WTC11 (cell line): Measurements from ENCODE around the gene SLC24A1. TPM values are rescaled to one million over a fixed set of nuclear protein-coding genes. Genes with fewer than 3 reads are reported as not detected.

Experiments used
- ATAC-seq: fragments of 200-7000 bp; cut with Tn5 transposase; 2 replicates; pipeline ENCODE4 v1.10.0; 2021; ENCODE audit warnings: mild to moderate bottlenecking, moderate library complexity
- CTCF ChIA-PET: fragments of 300-600 bp; sonication (Branson Sonifier 250); formaldehyde crosslinking; loops from one replicate; lab custom pipeline; 2021; ENCODE audit warnings: antibody characterized with exemption; lab: Charles Lee
- POLR2A ChIA-PET: fragments of 350-600 bp; sonication (Branson Sonifier 250); formaldehyde crosslinking; loops from one replicate; lab custom pipeline; 2021; ENCODE audit warnings: antibody characterized with exemption; lab: Charles Lee
- DNase-seq: peaks from one replicate; pipeline ENCODE4 v3.0.0; 2021; ENCODE audit warnings: low spot score
- H3K27ac Mint-ChIP-seq: 2 replicates; pipeline ENCODE4 v1.8.0; 2021; ENCODE audit warnings: mixed read lengths
- H3K27me3 Mint-ChIP-seq: 2 replicates; pipeline ENCODE4 v1.8.0; 2021; ENCODE audit warnings: low read depth, mild to moderate bottlenecking, moderate library complexity, mixed read lengths
- H3K36me3 Mint-ChIP-seq: 2 replicates; pipeline ENCODE4 v1.8.0; 2021; ENCODE audit warnings: mixed read lengths
- H3K4me1 Mint-ChIP-seq: 2 replicates; pipeline ENCODE4 v1.8.0; 2022; ENCODE audit warnings: mixed read lengths
- H3K4me3 Mint-ChIP-seq: 2 replicates; pipeline ENCODE4 v1.8.0; 2021; ENCODE audit warnings: mild to moderate bottlenecking, moderate library complexity, mixed read lengths
- H3K9me3 Mint-ChIP-seq: 2 replicates; pipeline ENCODE4 v1.8.0; 2021; ENCODE audit warnings: mixed read lengths
- GABPB1 ChIP-seq: sonication (generic); formaldehyde crosslinking; IDR thresholded peaks from 2 replicates; pipeline ENCODE4 v1.8.1; 2023; ENCODE audit warnings: mild to moderate bottlenecking, missing genetic modification reagents
- JAZF1 ChIP-seq: fragments of 250-450 bp; sonication (Bioruptor Pico); IDR thresholded peaks from 2 replicates; pipeline ENCODE4 v1.9.0; 2021; ENCODE audit warnings: moderate library complexity, mild to moderate bottlenecking, inconsistent platforms
- KAT7 ChIP-seq: sonication (generic); formaldehyde crosslinking; IDR thresholded peaks from 2 replicates; pipeline ENCODE4 v1.8.1; 2023; ENCODE audit warnings: missing genetic modification reagents, mild to moderate bottlenecking, borderline replicate concordance
- MXD4 ChIP-seq: fragments of 250-450 bp; sonication (Bioruptor Pico); IDR thresholded peaks from 2 replicates; pipeline ENCODE4 v1.8.0; 2021; ENCODE audit warnings: mild to moderate bottlenecking, moderate library complexity, borderline replicate concordance
- NR1H2 ChIP-seq: sonication (generic); formaldehyde crosslinking; IDR thresholded peaks from 2 replicates; pipeline ENCODE4 v1.9.0; 2021; ENCODE audit warnings: mild to moderate bottlenecking, moderate library complexity, missing genetic modification reagents
- OVOL2 ChIP-seq: fragments of 250-450 bp; sonication (Bioruptor Pico); IDR thresholded peaks from 2 replicates; pipeline ENCODE4 v1.9.0; 2021; ENCODE audit warnings: mild to moderate bottlenecking, borderline replicate concordance
- PRRX2 ChIP-seq: fragments of 250-450 bp; sonication (Bioruptor Pico); IDR thresholded peaks from 2 replicates; pipeline ENCODE4 v1.8.0; 2021; ENCODE audit warnings: mild to moderate bottlenecking
- RELA ChIP-seq: sonication (generic); formaldehyde crosslinking; IDR thresholded peaks from 2 replicates; pipeline ENCODE4 v1.8.1; 2022; ENCODE audit warnings: missing genetic modification reagents, mild to moderate bottlenecking, borderline replicate concordance
- SMAD3 ChIP-seq: sonication (generic); formaldehyde crosslinking; IDR thresholded peaks from 2 replicates; pipeline ENCODE4 v1.8.0; 2022; ENCODE audit warnings: missing genetic modification reagents, mild to moderate bottlenecking, borderline replicate concordance
- ZNF263 ChIP-seq: sonication (generic); formaldehyde crosslinking; IDR thresholded peaks from 2 replicates; pipeline ENCODE4 v1.8.1; 2022; ENCODE audit warnings: low read depth, mild to moderate bottlenecking, moderate library complexity, missing genetic modification reagents
- ZNF416 ChIP-seq: fragments of 250-450 bp; sonication (Bioruptor Pico); IDR thresholded peaks from 2 replicates; pipeline ENCODE4 v1.9.0; 2021; ENCODE audit warnings: mild to moderate bottlenecking, inconsistent platforms
- total RNA-seq: library from RNA; stranded (reverse); gene quantifications from 3 replicates; pipeline ENCODE4 v1.2.3, GENCODE V29; 2021
- TF ChIP-seq, protein P1 (sequence below): sonication (generic); formaldehyde crosslinking; IDR thresholded peaks from 2 replicates; pipeline ENCODE4 v1.8.1; 2023; ENCODE audit warnings: mild to moderate bottlenecking, missing genetic modification reagents
- TF ChIP-seq, protein P2 (sequence below): fragments of 250-450 bp; sonication (Bioruptor Pico); IDR thresholded peaks from 2 replicates; pipeline ENCODE4 v1.9.0; 2021; ENCODE audit warnings: mild to moderate bottlenecking
- TF ChIP-seq, protein P3 (sequence below): fragments of 250-450 bp; sonication (Bioruptor Pico); IDR thresholded peaks from 2 replicates; pipeline ENCODE4 v1.9.0; 2021; ENCODE audit warnings: mild to moderate bottlenecking, borderline replicate concordance
- TF ChIP-seq, protein P4 (sequence below): fragments of 250-450 bp; sonication (Bioruptor Pico); IDR thresholded peaks from 2 replicates; pipeline ENCODE4 v1.9.0; 2021; ENCODE audit warnings: moderate library complexity, mild to moderate bottlenecking, inconsistent platforms, borderline replicate concordance
- TF ChIP-seq, protein P5 (sequence below): fragments of 250-450 bp; sonication (Bioruptor Pico); conservative IDR thresholded peaks from 2 replicates; pipeline ENCODE4 v1.9.0; 2021; ENCODE audit warnings: mild to moderate bottlenecking

SLC24A1 gene
- total RNA-seq, 1 experiment from 2014 or later: 7.0 TPM

DNA sequence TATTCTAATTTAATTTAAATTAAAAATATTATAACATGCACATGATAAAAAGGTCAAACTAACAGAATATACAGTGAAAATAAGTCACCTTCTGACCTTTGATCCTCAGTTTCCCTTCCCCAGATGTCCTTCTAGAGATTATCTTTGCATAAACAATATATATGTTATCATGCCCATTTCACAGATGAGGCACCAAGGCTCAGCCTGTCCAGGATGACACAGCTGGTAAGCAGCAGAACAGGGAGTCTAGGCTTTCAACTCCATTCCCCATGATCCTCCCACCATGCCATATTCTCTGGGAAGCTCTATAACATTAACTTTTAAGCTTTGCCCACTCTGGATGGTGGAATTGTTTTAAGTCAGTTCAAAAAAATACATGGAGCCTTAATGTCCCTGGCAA is 1.4 kb downstream of the SLC24A1 start (continued):
- TF ChIP-seq, protein P1, sequence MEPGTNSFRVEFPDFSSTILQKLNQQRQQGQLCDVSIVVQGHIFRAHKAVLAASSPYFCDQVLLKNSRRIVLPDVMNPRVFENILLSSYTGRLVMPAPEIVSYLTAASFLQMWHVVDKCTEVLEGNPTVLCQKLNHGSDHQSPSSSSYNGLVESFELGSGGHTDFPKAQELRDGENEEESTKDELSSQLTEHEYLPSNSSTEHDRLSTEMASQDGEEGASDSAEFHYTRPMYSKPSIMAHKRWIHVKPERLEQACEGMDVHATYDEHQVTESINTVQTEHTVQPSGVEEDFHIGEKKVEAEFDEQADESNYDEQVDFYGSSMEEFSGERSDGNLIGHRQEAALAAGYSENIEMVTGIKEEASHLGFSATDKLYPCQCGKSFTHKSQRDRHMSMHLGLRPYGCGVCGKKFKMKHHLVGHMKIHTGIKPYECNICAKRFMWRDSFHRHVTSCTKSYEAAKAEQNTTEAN (CRISPR knock-in tag): no peak
- TF ChIP-seq MXD4 (CRISPR knock-in tag): no peak
- TF ChIP-seq OVOL2 (CRISPR knock-in tag): no peak
- no peak for TF ChIP-seq NR1H2 (CRISPR knock-in tag)
- no peak for TF ChIP-seq GABPB1 (CRISPR knock-in tag)
- TF ChIP-seq KAT7: no peak
- no peak for TF ChIP-seq ZNF263
- TF ChIP-seq, protein P2, sequence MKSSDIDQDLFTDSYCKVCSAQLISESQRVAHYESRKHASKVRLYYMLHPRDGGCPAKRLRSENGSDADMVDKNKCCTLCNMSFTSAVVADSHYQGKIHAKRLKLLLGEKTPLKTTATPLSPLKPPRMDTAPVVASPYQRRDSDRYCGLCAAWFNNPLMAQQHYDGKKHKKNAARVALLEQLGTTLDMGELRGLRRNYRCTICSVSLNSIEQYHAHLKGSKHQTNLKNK (CRISPR knock-in tag): no peak
- TF ChIP-seq, all 79 proteins: peak for 0

DNA sequence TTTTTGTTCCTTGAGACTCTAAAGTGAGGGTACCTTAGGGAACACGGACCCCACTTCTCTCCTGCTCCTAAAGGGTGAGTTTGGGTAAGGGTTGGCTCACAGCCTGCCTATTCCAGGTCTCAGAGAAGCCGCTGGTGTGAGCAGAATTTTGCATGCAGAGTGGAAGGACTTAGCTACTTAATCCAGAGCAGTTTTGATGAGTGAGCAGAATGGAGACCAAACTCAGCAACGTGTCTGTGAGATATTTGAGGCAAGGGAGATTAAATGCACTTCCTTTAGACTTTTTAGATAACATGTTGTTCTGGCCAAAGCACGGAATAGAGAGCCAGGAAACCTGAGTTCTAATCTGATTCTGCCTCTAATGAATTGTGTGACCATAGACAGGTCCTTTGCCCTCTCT is 5.1 kb downstream of the SLC24A1 start:
- Mint-ChIP-seq H3K27me3 (no peaks in the 10 kb centered on the region), H3K4me1 (peaks cover 4% of the 10 kb centered on the region; the same call in 1 of the 2 replicates), H3K27ac (no peak overlapping the region; the same call in 1 of the 2 replicates), H3K9me3 (no peaks in the 10 kb centered on the region)
- no peak for ATAC-seq
- TF ChIP-seq ZNF416 (CRISPR knock-in tag): no peak
- TF ChIP-seq, protein P3, sequence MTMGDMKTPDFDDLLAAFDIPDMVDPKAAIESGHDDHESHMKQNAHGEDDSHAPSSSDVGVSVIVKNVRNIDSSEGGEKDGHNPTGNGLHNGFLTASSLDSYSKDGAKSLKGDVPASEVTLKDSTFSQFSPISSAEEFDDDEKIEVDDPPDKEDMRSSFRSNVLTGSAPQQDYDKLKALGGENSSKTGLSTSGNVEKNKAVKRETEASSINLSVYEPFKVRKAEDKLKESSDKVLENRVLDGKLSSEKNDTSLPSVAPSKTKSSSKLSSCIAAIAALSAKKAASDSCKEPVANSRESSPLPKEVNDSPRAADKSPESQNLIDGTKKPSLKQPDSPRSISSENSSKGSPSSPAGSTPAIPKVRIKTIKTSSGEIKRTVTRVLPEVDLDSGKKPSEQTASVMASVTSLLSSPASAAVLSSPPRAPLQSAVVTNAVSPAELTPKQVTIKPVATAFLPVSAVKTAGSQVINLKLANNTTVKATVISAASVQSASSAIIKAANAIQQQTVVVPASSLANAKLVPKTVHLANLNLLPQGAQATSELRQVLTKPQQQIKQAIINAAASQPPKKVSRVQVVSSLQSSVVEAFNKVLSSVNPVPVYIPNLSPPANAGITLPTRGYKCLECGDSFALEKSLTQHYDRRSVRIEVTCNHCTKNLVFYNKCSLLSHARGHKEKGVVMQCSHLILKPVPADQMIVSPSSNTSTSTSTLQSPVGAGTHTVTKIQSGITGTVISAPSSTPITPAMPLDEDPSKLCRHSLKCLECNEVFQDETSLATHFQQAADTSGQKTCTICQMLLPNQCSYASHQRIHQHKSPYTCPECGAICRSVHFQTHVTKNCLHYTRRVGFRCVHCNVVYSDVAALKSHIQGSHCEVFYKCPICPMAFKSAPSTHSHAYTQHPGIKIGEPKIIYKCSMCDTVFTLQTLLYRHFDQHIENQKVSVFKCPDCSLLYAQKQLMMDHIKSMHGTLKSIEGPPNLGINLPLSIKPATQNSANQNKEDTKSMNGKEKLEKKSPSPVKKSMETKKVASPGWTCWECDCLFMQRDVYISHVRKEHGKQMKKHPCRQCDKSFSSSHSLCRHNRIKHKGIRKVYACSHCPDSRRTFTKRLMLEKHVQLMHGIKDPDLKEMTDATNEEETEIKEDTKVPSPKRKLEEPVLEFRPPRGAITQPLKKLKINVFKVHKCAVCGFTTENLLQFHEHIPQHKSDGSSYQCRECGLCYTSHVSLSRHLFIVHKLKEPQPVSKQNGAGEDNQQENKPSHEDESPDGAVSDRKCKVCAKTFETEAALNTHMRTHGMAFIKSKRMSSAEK (CRISPR knock-in tag): no peak
- TF ChIP-seq, protein P2 (CRISPR knock-in tag): no peak
- no peak for TF ChIP-seq PRRX2 (CRISPR knock-in tag)
- TF ChIP-seq SMAD3: no peak
- TF ChIP-seq, protein P4, sequence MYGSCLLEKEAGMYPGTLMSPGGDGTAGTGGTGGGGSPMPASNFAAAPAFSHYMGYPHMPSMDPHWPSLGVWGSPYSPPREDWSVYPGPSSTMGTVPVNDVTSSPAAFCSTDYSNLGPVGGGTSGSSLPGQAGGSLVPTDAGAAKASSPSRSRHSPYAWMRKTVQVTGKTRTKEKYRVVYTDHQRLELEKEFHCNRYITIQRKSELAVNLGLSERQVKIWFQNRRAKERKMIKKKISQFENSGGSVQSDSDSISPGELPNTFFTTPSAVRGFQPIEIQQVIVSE (CRISPR knock-in tag): no peak
- TF ChIP-seq JAZF1 (CRISPR knock-in tag): no peak
- TF ChIP-seq, all 79 proteins: peak for 0
- ChIA-PET CTCF (no interaction called here), POLR2A (no interaction called here)
- no peak overlapping the region for H3K4me3 Mint-ChIP-seq
- H3K36me3 Mint-ChIP-seq: no peaks in the 10 kb centered on the region
- no peak for DNase-seq

DNA sequence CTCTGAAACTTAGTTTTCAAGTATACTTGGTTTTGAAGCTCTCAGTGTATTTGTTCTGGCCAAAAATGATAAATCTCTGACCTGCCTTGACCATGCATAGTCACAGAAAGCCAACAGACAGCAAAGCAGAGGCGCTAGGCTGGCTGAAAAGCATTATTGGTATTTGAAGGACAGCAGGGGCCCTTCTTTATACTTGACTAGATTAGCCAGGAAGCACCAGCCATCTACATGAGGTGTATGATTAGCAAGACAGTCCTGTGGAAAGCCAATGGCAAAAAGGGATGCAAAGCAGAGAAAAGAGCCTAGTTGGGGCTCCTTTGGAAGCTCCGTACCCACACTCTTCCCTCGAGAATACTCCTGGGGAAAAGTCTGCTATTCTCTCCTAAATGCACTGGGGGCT is 7.8 kb downstream of the SLC24A1 start:
- no peak overlapping the region for H3K4me3 Mint-ChIP-seq
- H3K4me1 Mint-ChIP-seq: peaks cover 9% of the 10 kb centered on the region; the same call in 1 of the 2 replicates
- POLR2A ChIA-PET: interaction anchor here (1.5 kb wide), 1 partner anchor 203 kb away, joined by 4 read pairs; no protein-coding TSS in a partner anchor
- no peak overlapping the region for H3K27ac Mint-ChIP-seq
- no peaks in the 10 kb centered on the region for H3K36me3 Mint-ChIP-seq
- no peak for DNase-seq
- H3K27me3 Mint-ChIP-seq: no peaks in the 10 kb centered on the region
- ATAC-seq: peak; percentile 62
- no peaks in the 10 kb centered on the region for H3K9me3 Mint-ChIP-seq
- TF ChIP-seq, protein P5, sequence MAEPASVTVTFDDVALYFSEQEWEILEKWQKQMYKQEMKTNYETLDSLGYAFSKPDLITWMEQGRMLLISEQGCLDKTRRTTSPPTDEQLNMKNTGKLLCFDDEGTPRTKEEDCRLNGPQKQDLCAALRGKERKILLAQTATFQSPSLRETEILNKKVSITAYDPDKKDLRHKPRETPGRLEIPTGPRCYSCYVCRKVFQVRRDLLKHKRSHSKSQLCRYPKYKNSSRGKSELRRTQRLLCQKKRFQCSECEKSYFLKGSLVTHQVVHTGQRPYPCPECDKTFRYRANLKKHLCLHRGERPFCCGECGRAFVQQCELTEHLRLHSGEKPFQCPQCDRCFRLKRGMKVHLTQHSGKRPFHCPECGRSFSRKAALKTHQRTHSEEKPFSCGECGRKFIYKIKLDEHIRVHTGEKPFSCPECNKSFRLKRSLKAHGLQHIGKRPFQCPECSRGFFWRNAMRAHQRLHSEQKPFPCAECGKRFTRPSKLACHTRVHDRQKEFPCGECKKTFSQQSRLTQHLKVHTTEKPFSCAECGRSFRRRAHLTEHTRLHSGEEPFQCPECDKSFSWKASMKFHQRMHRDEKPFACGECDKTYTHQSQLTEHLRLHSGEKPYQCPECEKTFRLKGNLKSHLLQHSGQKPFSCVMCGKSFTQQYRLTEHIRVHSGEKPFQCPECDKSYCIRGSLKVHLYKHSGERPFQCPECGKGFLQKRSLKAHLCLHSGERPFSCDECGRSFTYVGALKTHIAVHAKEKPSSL: no peak
- no peak for TF ChIP-seq RELA (CRISPR knock-in tag)
- TF ChIP-seq, all 79 proteins: peak for 0
- CTCF ChIA-PET: interaction anchor here (1.0 to 2.2 kb wide), 3 partner anchors 8 to 246 kb away, joined by 3 to 8 read pairs (median 3); no protein-coding TSS in a partner anchor
